GM12873 (cell line): ENCODE measurements around the gene PDE3A.

Experiments used
- CTCF ChIP-seq: IDR thresholded peaks from 2 replicates; pipeline ENCODE4 v1.5.1; 2012; ENCODE audit warnings: low read depth, mild to moderate bottlenecking, moderate library complexity, low read length, control low read depth; ENCODE audit not compliant: insufficient read depth; ENCODE audit errors: missing control alignments

PDE3A gene

GRCh38 chr12:20604408-20605067 is 236.2 kb downstream of the PDE3A start:
- TF ChIP-seq CTCF = no peak

- no peak for TF ChIP-seq CTCF
Observed at GRCh38 chr12:20616093-20616492, 247.8 kb downstream of the PDE3A start.

- TF ChIP-seq CTCF = no peak
Observed at GRCh38 chr12:20620261-20620660, 251.9 kb downstream of the PDE3A start.

GRCh38 chr12:20624718-20625117 is 256.4 kb downstream of the PDE3A start:
- TF ChIP-seq CTCF = no peak

GRCh38 chr12:20625531-20625930 is 257.2 kb downstream of the PDE3A start:
- no peak for TF ChIP-seq CTCF

- TF ChIP-seq CTCF = no peak
Observed at GRCh38 chr12:20627001-20627588, 258.8 kb downstream of the PDE3A start.

GRCh38 chr12:20628226-20628787 is 260.0 kb downstream of the PDE3A start:
- no peak for TF ChIP-seq CTCF
